Dermis blood vessel endothelial cell (primary cell): ENCODE data around the gene XKR3. TPM values are rescaled to one million over a fixed set of nuclear protein-coding genes. Genes with fewer than 3 reads are reported as not detected.
"Not testable (repeated sequence)": the region's sequence is repeated elsewhere in the genome, so short reads cannot be mapped to it uniquely, and the experiment has no call there.

Experiments
- DNase-seq: peaks from one replicate; pipeline ENCODE4 v3.0.0; 2010
- total RNA-seq: library from RNA; depleted of rRNA; stranded (reverse); fragments of >200 nt; gene quantifications from 2 replicates; pipeline ENCODE4 v1.2.3, GENCODE V29; 2014

Gene XKR3
- total RNA-seq, 1 donor from 2014 or later, result not detected

DNA sequence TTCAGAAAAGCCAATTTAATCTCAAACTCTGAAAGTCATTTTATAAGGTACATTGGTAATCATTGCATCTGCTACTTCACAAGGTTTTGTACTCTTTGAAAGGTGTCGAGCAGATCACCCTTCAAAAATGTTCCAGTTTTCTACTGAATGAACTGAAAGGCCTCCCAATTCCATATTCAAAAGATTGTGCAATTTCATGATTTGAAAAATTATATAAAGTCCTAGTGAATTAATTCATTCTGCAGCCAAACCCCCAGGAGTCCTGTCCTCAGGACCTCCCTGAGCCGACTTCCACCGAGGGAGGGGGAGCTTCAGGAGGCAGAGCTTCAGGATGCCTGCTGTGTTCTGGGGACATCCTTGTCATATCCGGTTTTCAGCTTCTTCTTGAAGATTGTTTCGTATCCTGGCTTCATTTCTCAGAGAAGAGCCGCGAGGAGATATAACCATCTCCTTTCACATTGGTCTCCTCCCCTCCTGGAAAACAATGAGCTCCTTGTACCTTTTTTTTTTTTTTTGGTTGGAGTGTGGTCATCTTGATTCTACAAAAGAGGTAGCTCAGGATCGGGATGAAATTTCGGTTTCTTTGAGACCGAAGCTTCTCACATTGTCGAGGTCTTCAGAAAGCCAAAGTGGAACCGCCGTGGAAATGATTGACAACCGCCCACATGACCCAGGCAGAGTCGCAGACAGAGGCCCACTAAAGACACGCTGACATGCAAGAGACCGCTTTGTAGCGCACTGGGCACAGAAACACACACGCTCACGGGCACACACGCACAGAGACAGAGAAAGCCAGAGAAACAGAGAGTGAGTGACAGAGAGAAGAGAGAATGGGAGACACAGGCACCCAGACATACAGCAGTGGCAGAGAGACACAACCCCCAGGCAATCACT is 77.7 kb downstream of the XKR3 start:
- DNase-seq, result not testable (repeated sequence)

DNA sequence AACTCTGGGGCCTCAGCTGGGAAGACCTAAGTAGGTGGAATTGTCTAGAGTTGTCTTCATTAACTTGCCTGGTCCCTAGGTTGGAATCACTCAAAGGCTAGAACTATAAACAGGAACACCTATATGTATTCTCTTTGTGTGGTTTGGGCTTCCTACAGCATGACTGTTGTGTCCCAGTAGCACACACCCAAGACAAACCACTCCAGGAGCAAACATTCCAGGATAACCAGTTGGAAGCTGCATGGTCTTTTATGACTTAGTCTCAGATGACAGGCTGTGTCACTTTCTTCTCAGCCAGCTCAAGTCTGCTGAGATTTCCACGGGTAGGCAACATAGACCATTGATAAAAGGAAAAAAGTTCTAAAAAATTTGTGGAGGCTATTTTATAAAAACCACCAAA is 90.9 kb downstream of the XKR3 start:
- not testable (repeated sequence) for DNase-seq

Other genes starting within 250 kb of the XKR3 start
- gene CCT8L2, start 232.6 kb downstream of the XKR3 start, total RNA-seq, result not detected in 2 replicates
- not detected in 2 replicates for gene GAB4, start 182.8 kb upstream of the XKR3 start, total RNA-seq